Stimulated activated CD8-positive, alpha-beta memory T cell treated with anti-CD3 and anti-CD28 coated beads, Interleukin-15, amount 100 ng/mL, for 24 hours (primary cell): ENCODE measurements around the gene COX14.
"Not testable (repeated sequence)": the region's sequence is repeated elsewhere in the genome, so short reads cannot be mapped to it uniquely, and the experiment has no call there.

ENCODE experiments used
- DNase-seq: peaks from one replicate; pipeline ENCODE4 v3.0.0-alpha.2; 2020; ENCODE audit warnings: low read depth

COX14 gene

GRCh38 chr12:50107416-50108268 is 4.4 kb upstream of the COX14 start:
- DNase-seq: no peak

GRCh38 chr12:50109319-50109718 is 2.7 kb upstream of the COX14 start:
- DNase-seq: no peak

GRCh38 chr12:50110127-50110761 is 1.8 kb upstream of the COX14 start:
- no peak for DNase-seq

- no peak for DNase-seq
Observed at GRCh38 chr12:50110762-50111351, 1.2 kb upstream of the COX14 start.

- no peak for DNase-seq
Observed at GRCh38 chr12:50111395-50111692, 692 bp upstream of the COX14 start.

- DNase-seq: peak; percentile 13
Observed at GRCh38 chr12:50112456-50113218, 601 bp downstream of the COX14 start.

GRCh38 chr12:50117057-50117622 is 5.1 kb downstream of the COX14 start:
- DNase-seq: no peak

- no peak for DNase-seq
Observed at GRCh38 chr12:50119387-50119786, 7.4 kb downstream of the COX14 start.

- no peak for DNase-seq
Observed at GRCh38 chr12:50120521-50120920, 8.5 kb downstream of the COX14 start.

- no peak for DNase-seq
Observed at GRCh38 chr12:50120953-50121352, 8.9 kb downstream of the COX14 start.

GRCh38 chr12:50121641-50122040 is 9.6 kb downstream of the COX14 start:
- DNase-seq: no peak

GRCh38 chr12:50123203-50123602 is 11.2 kb downstream of the COX14 start:
- no peak for DNase-seq

- DNase-seq: no peak
Observed at GRCh38 chr12:50127546-50127945, 15.5 kb downstream of the COX14 start.

GRCh38 chr12:50129290-50129689 is 17.3 kb downstream of the COX14 start:
- DNase-seq: no peak

- DNase-seq: no peak
Observed at GRCh38 chr12:50132505-50133135, 20.6 kb downstream of the COX14 start.

GRCh38 chr12:50142993-50143392 is 31.0 kb downstream of the COX14 start:
- DNase-seq: no peak

- DNase-seq: no peak
Observed at GRCh38 chr12:50145439-50145838, 33.4 kb downstream of the COX14 start.

- no peak for DNase-seq
Observed at GRCh38 chr12:50147281-50147680, 35.2 kb downstream of the COX14 start.

GRCh38 chr12:50148011-50148410 is 36.0 kb downstream of the COX14 start:
- DNase-seq: not testable (repeated sequence)

- DNase-seq: no peak
Observed at GRCh38 chr12:50149311-50149710, 37.3 kb downstream of the COX14 start.

- no peak for DNase-seq
Observed at GRCh38 chr12:50151047-50151687, 39.1 kb downstream of the COX14 start.
